Measurements from ENCODE around the gene CDH23. TPM values are rescaled to one million over a fixed set of nuclear protein-coding genes. Genes with fewer than 3 reads are reported as not detected.

Gene CDH23
- total and polyA plus RNA-seq, 2 of the 8 experiments (the other 6 are each of a cell fraction or from before 2014, with no cell fraction given): 1.9 to 4.9 TPM

- TF ChIP-seq, protein P1, sequence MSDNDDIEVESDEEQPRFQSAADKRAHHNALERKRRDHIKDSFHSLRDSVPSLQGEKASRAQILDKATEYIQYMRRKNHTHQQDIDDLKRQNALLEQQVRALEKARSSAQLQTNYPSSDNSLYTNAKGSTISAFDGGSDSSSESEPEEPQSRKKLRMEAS (IDR thresholded peaks at IDR 0.05): no peak
- TF ChIP-seq, protein P2, sequence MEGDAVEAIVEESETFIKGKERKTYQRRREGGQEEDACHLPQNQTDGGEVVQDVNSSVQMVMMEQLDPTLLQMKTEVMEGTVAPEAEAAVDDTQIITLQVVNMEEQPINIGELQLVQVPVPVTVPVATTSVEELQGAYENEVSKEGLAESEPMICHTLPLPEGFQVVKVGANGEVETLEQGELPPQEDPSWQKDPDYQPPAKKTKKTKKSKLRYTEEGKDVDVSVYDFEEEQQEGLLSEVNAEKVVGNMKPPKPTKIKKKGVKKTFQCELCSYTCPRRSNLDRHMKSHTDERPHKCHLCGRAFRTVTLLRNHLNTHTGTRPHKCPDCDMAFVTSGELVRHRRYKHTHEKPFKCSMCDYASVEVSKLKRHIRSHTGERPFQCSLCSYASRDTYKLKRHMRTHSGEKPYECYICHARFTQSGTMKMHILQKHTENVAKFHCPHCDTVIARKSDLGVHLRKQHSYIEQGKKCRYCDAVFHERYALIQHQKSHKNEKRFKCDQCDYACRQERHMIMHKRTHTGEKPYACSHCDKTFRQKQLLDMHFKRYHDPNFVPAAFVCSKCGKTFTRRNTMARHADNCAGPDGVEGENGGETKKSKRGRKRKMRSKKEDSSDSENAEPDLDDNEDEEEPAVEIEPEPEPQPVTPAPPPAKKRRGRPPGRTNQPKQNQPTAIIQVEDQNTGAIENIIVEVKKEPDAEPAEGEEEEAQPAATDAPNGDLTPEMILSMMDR (IDR thresholded peaks at IDR 0.05; ENCODE audit: control extremely low read depth in 1 of 3, insufficient read depth in 1 of 3, low read depth in 1 of 3, low read length in 3 of 3): peak; percentile 74 to 93 (median 89)
- no peak for TF ChIP-seq MAFK (IDR thresholded peaks at IDR 0.05; ENCODE audit: low read depth, low read length)
- no peak for TF ChIP-seq POLR2AphosphoS5 (IDR thresholded peaks at IDR 0.05; ENCODE audit: low read depth, low read length)
- no peak for TF ChIP-seq KDM4A (IDR thresholded peaks at IDR 0.05; ENCODE audit: low read depth, low read length, severe bottlenecking)
- TF ChIP-seq SIN3A (conservative IDR thresholded peaks at IDR 0.05 in 1 of 2, IDR thresholded peaks at IDR 0.05 in 1 of 2; ENCODE audit: low read depth in 1 of 2, low read length in 2 of 2): no peak
- peak; percentile 94 for TF ChIP-seq KDM1A (IDR thresholded peaks at IDR 0.05; ENCODE audit: borderline replicate concordance, low read length)
- no peak for TF ChIP-seq NRF1 (IDR thresholded peaks at IDR 0.05; ENCODE audit: low read depth, low read length)
- TF ChIP-seq JUND (IDR thresholded peaks at IDR 0.05; ENCODE audit: low read length): no peak
These were observed 173.3 kb downstream of the CDH23 start (continued) for GRCh38 chr10:71569775-71570588.
